Measurements from ENCODE around the gene RYR3. TPM values are rescaled to one million over a fixed set of nuclear protein-coding genes. Genes with fewer than 3 reads are reported as not detected.
A peak's percentile ranks its signal among the peaks of the same experiment; 100 is the strongest.

Gene RYR3
- total RNA-seq, 1 experiment from 2014 or later, result not detected

DNA sequence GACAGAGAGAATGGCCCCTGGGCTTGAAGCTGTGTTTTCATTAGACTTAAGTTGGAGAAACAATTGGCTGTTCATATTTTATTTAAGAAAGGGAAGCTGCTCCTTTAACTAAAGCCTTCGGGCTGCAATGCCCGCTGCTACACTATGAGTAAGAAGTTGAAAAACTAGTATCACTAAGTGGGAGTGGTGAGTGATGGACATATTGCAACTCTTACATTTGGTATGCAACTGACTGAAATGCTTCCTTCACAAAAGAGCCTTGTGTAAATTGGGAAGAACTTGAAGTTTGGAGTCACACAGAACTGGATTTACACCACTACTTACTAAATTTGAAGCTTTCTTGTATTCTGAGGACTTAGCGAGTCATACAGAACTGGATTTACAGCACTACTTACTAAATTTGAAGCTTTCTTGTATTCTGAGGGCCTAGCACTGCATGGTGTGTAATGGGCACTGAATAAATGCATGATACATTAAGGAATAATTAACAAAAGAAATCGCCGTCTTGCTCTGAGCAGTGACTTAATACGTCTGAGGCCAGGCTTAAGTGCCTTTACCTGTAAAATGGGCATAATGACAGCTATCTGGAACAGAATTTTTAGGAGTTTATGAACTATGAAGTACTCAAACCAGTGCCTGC lies 149.5 kb downstream of the RYR3 start:
- POLR2A ChIA-PET, result no interaction called here
- no peaks in the 10 kb centered on the region for H3K9me3 Mint-ChIP-seq (ENCODE audit: unreplicated experiment)
- TF ChIP-seq, protein P1, sequence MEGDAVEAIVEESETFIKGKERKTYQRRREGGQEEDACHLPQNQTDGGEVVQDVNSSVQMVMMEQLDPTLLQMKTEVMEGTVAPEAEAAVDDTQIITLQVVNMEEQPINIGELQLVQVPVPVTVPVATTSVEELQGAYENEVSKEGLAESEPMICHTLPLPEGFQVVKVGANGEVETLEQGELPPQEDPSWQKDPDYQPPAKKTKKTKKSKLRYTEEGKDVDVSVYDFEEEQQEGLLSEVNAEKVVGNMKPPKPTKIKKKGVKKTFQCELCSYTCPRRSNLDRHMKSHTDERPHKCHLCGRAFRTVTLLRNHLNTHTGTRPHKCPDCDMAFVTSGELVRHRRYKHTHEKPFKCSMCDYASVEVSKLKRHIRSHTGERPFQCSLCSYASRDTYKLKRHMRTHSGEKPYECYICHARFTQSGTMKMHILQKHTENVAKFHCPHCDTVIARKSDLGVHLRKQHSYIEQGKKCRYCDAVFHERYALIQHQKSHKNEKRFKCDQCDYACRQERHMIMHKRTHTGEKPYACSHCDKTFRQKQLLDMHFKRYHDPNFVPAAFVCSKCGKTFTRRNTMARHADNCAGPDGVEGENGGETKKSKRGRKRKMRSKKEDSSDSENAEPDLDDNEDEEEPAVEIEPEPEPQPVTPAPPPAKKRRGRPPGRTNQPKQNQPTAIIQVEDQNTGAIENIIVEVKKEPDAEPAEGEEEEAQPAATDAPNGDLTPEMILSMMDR (IDR thresholded peaks at IDR 0.05; ENCODE audit: unreplicated experiment), result no peak
- intact Hi-C loops (cut with micrococcal nuclease), result no loop called here
- H3K36me3 Mint-ChIP-seq (ENCODE audit: insufficient read depth, unreplicated experiment), result no peaks in the 10 kb centered on the region
- DNase-seq (ENCODE audit: unreplicated experiment), result peak; percentile 5
- BruUV-seq (replicated peaks), result no TSS peak
- no peak overlapping the region for H3K4me3 Mint-ChIP-seq (ENCODE audit: unreplicated experiment)
- H3K27ac Mint-ChIP-seq (ENCODE audit: low read depth, unreplicated experiment), result no peak overlapping the region
- peaks cover 7% of the 10 kb centered on the region for H3K27me3 Mint-ChIP-seq (ENCODE audit: insufficient read depth, unreplicated experiment)
- CTCF ChIA-PET, result interaction anchor here (0.6 to 1.0 kb wide), 2 partner anchors 58 to 167 kb away, joined by 3 to 4 read pairs; no protein-coding TSS in a partner anchor
- H3K4me1 Mint-ChIP-seq (ENCODE audit: insufficient read depth, unreplicated experiment), result no peaks in the 10 kb centered on the region

DNA sequence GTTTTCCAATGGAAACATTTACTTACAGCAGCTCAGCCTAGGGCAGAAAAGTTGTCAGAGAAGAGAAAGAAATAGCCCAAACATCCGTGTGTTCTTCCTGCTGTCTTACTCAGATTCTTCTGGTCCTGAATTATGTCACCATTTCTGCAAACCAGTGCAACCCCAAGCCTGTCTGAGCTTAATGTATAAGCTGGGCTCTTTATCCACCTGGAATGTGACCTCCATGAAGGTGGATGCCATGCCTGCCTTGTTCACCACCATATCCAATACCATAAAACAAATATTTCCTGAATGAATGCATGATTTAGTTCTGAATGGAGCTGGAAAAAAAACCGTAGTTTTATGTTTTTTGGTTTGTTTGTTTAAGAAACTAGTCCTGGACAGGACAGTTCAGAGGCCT lies 150.9 kb downstream of the RYR3 start:
- Mint-ChIP-seq H3K27me3 (ENCODE audit: insufficient read depth, unreplicated experiment) (peaks cover 18% of the 10 kb centered on the region), H3K9me3 (ENCODE audit: unreplicated experiment) (no peaks in the 10 kb centered on the region), H3K4me3 (ENCODE audit: unreplicated experiment) (no peak overlapping the region), H3K4me1 (ENCODE audit: insufficient read depth, unreplicated experiment) (no peaks in the 10 kb centered on the region), H3K27ac (ENCODE audit: low read depth, unreplicated experiment) (no peak overlapping the region), H3K36me3 (ENCODE audit: insufficient read depth, unreplicated experiment) (no peaks in the 10 kb centered on the region)
- POLR2A ChIA-PET, result no interaction called here
- CTCF ChIA-PET, result interaction anchor here (0.6 kb wide), 1 partner anchor 214 kb away, joined by 3 read pairs; no protein-coding TSS in a partner anchor
- TF ChIP-seq, protein P1 (IDR thresholded peaks at IDR 0.05; ENCODE audit: unreplicated experiment), result no peak
- BruUV-seq (replicated peaks), result no TSS peak
- DNase-seq (ENCODE audit: unreplicated experiment), result no peak
- intact Hi-C loops (cut with micrococcal nuclease), result no loop called here

GRCh38 chr15:33467146-33467815 lies 156.5 kb downstream of the RYR3 start:
- Mint-ChIP-seq H3K9me3 (ENCODE audit: unreplicated experiment) (no peaks in the 10 kb centered on the region), H3K27ac (ENCODE audit: low read depth, unreplicated experiment) (no peak overlapping the region), H3K4me3 (ENCODE audit: unreplicated experiment) (no peak overlapping the region), H3K4me1 (ENCODE audit: insufficient read depth, unreplicated experiment) (no peaks in the 10 kb centered on the region), H3K36me3 (ENCODE audit: insufficient read depth, unreplicated experiment) (no peaks in the 10 kb centered on the region), H3K27me3 (ENCODE audit: insufficient read depth, unreplicated experiment) (peaks cover 18% of the 10 kb centered on the region)
- DNase-seq (ENCODE audit: unreplicated experiment), result no peak
- no TSS peak for BruUV-seq (replicated peaks)
- POLR2A ChIA-PET, result no interaction called here
- intact Hi-C loops (cut with micrococcal nuclease), result no loop called here
- CTCF ChIA-PET, result interaction anchor here (0.6 kb wide), 1 partner anchor 338 kb away, joined by 3 read pairs; no protein-coding TSS in a partner anchor
- TF ChIP-seq, protein P1 (IDR thresholded peaks at IDR 0.05; ENCODE audit: unreplicated experiment), result no peak

- H3K27ac Mint-ChIP-seq (ENCODE audit: low read depth, unreplicated experiment), result no peak overlapping the region
- no peak for DNase-seq (ENCODE audit: unreplicated experiment)
- peaks cover 18% of the 10 kb centered on the region for H3K27me3 Mint-ChIP-seq (ENCODE audit: insufficient read depth, unreplicated experiment)
- H3K9me3 Mint-ChIP-seq (ENCODE audit: unreplicated experiment), result no peaks in the 10 kb centered on the region
- POLR2A ChIA-PET, result no interaction called here
- H3K4me3 Mint-ChIP-seq (ENCODE audit: unreplicated experiment), result no peak overlapping the region
- H3K36me3 Mint-ChIP-seq (ENCODE audit: insufficient read depth, unreplicated experiment), result peaks cover 2% of the 10 kb centered on the region
- no TSS peak for BruUV-seq (replicated peaks)
- CTCF ChIA-PET, result no interaction called here
- no peaks in the 10 kb centered on the region for H3K4me1 Mint-ChIP-seq (ENCODE audit: insufficient read depth, unreplicated experiment)
- TF ChIP-seq, protein P1 (IDR thresholded peaks at IDR 0.05; ENCODE audit: unreplicated experiment), result no peak
- intact Hi-C loops (cut with micrococcal nuclease), result no loop called here
Observed at GRCh38 chr15:33467816-33468163, 157.0 kb downstream of the RYR3 start.

Data from MCF 10A (cell line).